ENCODE measurements around the gene ACVRL1. TPM values are rescaled to one million over a fixed set of nuclear protein-coding genes. Genes with fewer than 3 reads are reported as not detected.
A peak's percentile ranks its signal among the peaks of the same experiment; 100 is the strongest.

ACVRL1 gene
- total RNA-seq, 4 donors from 2014 or later = 115 to 440 (median 137) TPM

GRCh38 chr12:51926064-51926632 lies 18.8 kb downstream of the ACVRL1 start:
- Histone ChIP-seq H3K36me3 (no peaks in the 10 kb centered on the region), H3K4me1 (peaks cover 4 to 22% (median 14%) of the 10 kb centered on the region in 4 donors), H3K9me3 (no peaks in the 10 kb centered on the region), H3K27me3 (no peaks in the 10 kb centered on the region), H3K27ac (no peak overlapping the region), H3K4me3 (no peak overlapping the region)
- no peak for TF ChIP-seq CTCF (IDR thresholded peaks at IDR 0.05)
- no peak for TF ChIP-seq POLR2A (IDR thresholded peaks at IDR 0.05)
- TF ChIP-seq POLR2AphosphoS5 (IDR thresholded peaks at IDR 0.05) = no peak
- no peak for TF ChIP-seq EP300 (IDR thresholded peaks at IDR 0.05; ENCODE audit: low read depth)
- in situ Hi-C loops (cut with MboI; ENCODE audit: low pct_ligation_motif_present in 1 of 4, low pct_unique_long_range_greater_than_20kb in 1 of 4, low sequenced_read_pairs in 3 of 4) (loop anchor here in 3 of 4 donors (5.0 to 10.0 kb wide), 3 partner anchors 49 to 59 kb away; no protein-coding TSS in a partner anchor), intact Hi-C loops (cut with DNase I; ENCODE audit: low total_unique reads) (no loop called here)
- DNase-seq = no peak
- WGBS, 2 donors (ENCODE audit: low coverage in 1 of 2) = 76% methylated on average over 8 of the region's 8 CpGs; no CpG with 5 or more reads in 1 of the 2 donors

GRCh38 chr12:51926718-51927117 lies 19.4 kb downstream of the ACVRL1 start:
- WGBS, 2 donors (ENCODE audit: low coverage in 1 of 2) = 65 to 67% methylated on average over 2 of the region's 2 CpGs
- peak; percentile 48 to 83 (median 69) for TF ChIP-seq CTCF (IDR thresholded peaks at IDR 0.05)
- TF ChIP-seq POLR2AphosphoS5 (IDR thresholded peaks at IDR 0.05) = no peak
- DNase-seq = peak; percentile 77
- Histone ChIP-seq H3K27ac (no peak overlapping the region), H3K4me1 (peaks cover 4 to 22% (median 14%) of the 10 kb centered on the region in 4 donors), H3K36me3 (no peaks in the 10 kb centered on the region), H3K4me3 (no peak overlapping the region), H3K27me3 (no peaks in the 10 kb centered on the region), H3K9me3 (no peaks in the 10 kb centered on the region)
- intact Hi-C loops (cut with DNase I; ENCODE audit: low total_unique reads) = no loop called here
- in situ Hi-C loops (cut with MboI; ENCODE audit: low pct_ligation_motif_present in 1 of 4, low pct_unique_long_range_greater_than_20kb in 1 of 4, low sequenced_read_pairs in 3 of 4) = loop anchor here in 3 of 4 donors (5.0 to 10.0 kb wide), 3 partner anchors 48 to 58 kb away; no protein-coding TSS in a partner anchor

- no peaks in the 10 kb centered on the region for H3K36me3 ChIP-seq
- no peak for DNase-seq
Measured at GRCh38 chr12:51932218-51933076, 25.1 kb downstream of the ACVRL1 start.

More at GRCh38 chr12:51932218-51933076, 25.1 kb downstream of the ACVRL1 start:
- WGBS, 2 donors (ENCODE audit: low coverage in 1 of 2) = 84 to 90% methylated on average over 4 to 5 of the region's 5 CpGs
- Histone ChIP-seq H3K9me3 (no peaks in the 10 kb centered on the region), H3K27me3 (no peaks in the 10 kb centered on the region), H3K4me3 (no peak overlapping the region), H3K4me1 (no peaks in the 10 kb centered on the region), H3K27ac (no peak overlapping the region)
- TF ChIP-seq CTCF (IDR thresholded peaks at IDR 0.05) (no peak), EP300 (IDR thresholded peaks at IDR 0.05; ENCODE audit: low read depth) (no peak), POLR2AphosphoS5 (IDR thresholded peaks at IDR 0.05) (no peak), POLR2A (IDR thresholded peaks at IDR 0.05) (no peak)
- intact Hi-C loops (cut with DNase I; ENCODE audit: low total_unique reads) (no loop called here), in situ Hi-C loops (cut with MboI; ENCODE audit: low pct_ligation_motif_present in 1 of 4, low pct_unique_long_range_greater_than_20kb in 1 of 4, low sequenced_read_pairs in 3 of 4) (no loop called here)

All from transverse colon (tissue), 4 donors.